Naive thymus-derived CD8-positive, alpha-beta T cell (primary cell): ENCODE measurements around the gene PET100. TPM values are rescaled to one million over a fixed set of nuclear protein-coding genes. Genes with fewer than 3 reads are reported as not detected.
A peak's percentile ranks its signal among the peaks of the same experiment; 100 is the strongest.

ENCODE experiments used
- ATAC-seq, 2 donors: fragments of 150-1000 bp; cut with Tn5 transposase in 1 of 2; sonication (Bioruptor Pico), chemical (Tn5 transposase) in 1 of 2; 1 replicate in 1 of 2; 2 replicates in 1 of 2; pipeline ENCODE4 v1.10.0; 2021; ENCODE audit warnings: mild to moderate bottlenecking in 2 of 2, moderate library complexity in 2 of 2
- POLR2A ChIA-PET: fragments of 350-600 bp; sonication (Branson Sonifier 250); formaldehyde crosslinking; loops from one replicate; lab custom pipeline; 2021; ENCODE audit warnings: antibody characterized with exemption; lab: Charles Lee
- DNase-seq, 10 donors: peaks; one replicate each; pipeline versions ENCODE4 v3.0.0 to v3.0.0-alpha.2; 2020 to 2022
- H3K27ac Mint-ChIP-seq, 10 donors: one replicate each; pipeline ENCODE4 v1.8.0; 2020 to 2022; ENCODE audit warnings: mild to moderate bottlenecking in 10 of 10, mixed read lengths in 10 of 10, moderate library complexity in 4 of 10, inconsistent platforms in 1 of 10
- H3K27me3 Mint-ChIP-seq, 5 donors: one replicate each; pipeline ENCODE4 v1.8.0; 2021 to 2022; ENCODE audit warnings: mixed read lengths in 5 of 5
- H3K36me3 Mint-ChIP-seq, 3 donors: one replicate each; pipeline ENCODE4 v1.8.0; 2020 to 2022; ENCODE audit warnings: mixed read lengths in 3 of 3, mild to moderate bottlenecking in 2 of 3, inconsistent platforms in 1 of 3
- H3K4me1 Mint-ChIP-seq, 4 donors: one replicate each; pipeline ENCODE4 v1.8.0; 2021 to 2022; ENCODE audit warnings: mixed read lengths in 4 of 4
- H3K4me3 Mint-ChIP-seq, 10 donors: one replicate each; pipeline ENCODE4 v1.8.0; 2020 to 2022; ENCODE audit warnings: mild to moderate bottlenecking in 10 of 10, mixed read lengths in 10 of 10, moderate library complexity in 6 of 10, inconsistent platforms in 1 of 10
- H3K9me3 Mint-ChIP-seq, 9 donors: one replicate each; pipeline ENCODE4 v1.8.0; 2020 to 2022; ENCODE audit warnings: mixed read lengths in 9 of 9, mild to moderate bottlenecking in 3 of 9, inconsistent platforms in 1 of 9, moderate library complexity in 1 of 9
- polyA plus RNA-seq, 3 donors: library from polyadenylated mRNA; unstranded; fragments of 300-500 nt; fragmentation: Illumina TruSeq; gene quantifications; one replicate each; pipeline ENCODE4 v1.2.3, GENCODE V29; 2021
- total RNA-seq, 8 experiments: library from RNA in 2 of 8; stranded (reverse) in 2 of 8; gene quantifications; one replicate each; pipeline ENCODE4 v1.2.3 and lab custom pipeline; 2021 to 2026

The PET100 gene
- total RNA-seq = 100 to 1,000 TPM; 124 to 128 TPM
- polyA plus RNA-seq = 100 to 1,000 TPM; 190 to 299 (median 289) TPM
- total RNA-seq (lab: John Stamatoyannopoulos, UW) = 5.3 to 17.7 (median 9.9) reads per million in 6 experiments

GRCh38 chr19:7629347-7630054 lies at the start of gene PET100, which contains the start of gene XAB2:
Gene PET100, plus strand, starts transcription at chr19:7629793. Its CDS starts 41 bp downstream, at chr19:7629834.
Gene XAB2, minus strand, starts transcription at chr19:7629545. Its CDS starts 18 bp downstream, at chr19:7629527.
- Mint-ChIP-seq H3K4me3 (peak within 1 kb of the TSS; percentile 92 to 99 (median 96)), H3K27me3 (no peaks in the 10 kb centered on the region), H3K9me3 (no peaks in the 10 kb centered on the region), H3K4me1 (peaks cover 24 to 50% (median 44%) of the 10 kb centered on the region in 4 donors), H3K27ac (peak within 1 kb of the TSS; percentile 96 to 100 (median 100)), H3K36me3 (peaks cover 0 to 17% (median 6%) of the 10 kb centered on the region in 3 donors)
- DNase-seq (peak; percentile 80 to 98 (median 95)), ATAC-seq (peak; percentile 98)
- POLR2A ChIA-PET = interaction anchor here (0.5 to 2.1 kb wide), 23 partner anchors 8 to 1257 kb away, joined by 3 to 8 read pairs (median 4); partner anchors contain the start of genes ALKBH7, ARHGEF18, MAP2K7 and PNPLA6

GRCh38 chr19:7582446-7582845 lies 47.1 kb upstream of the PET100 start:
- no peaks in the 10 kb centered on the region for H3K4me1 Mint-ChIP-seq
- H3K27ac Mint-ChIP-seq = no peak overlapping the region
- POLR2A ChIA-PET = no interaction called here
- H3K36me3 Mint-ChIP-seq = no peaks in the 10 kb centered on the region
- ATAC-seq = no peak
- no peak for DNase-seq
- peaks cover 0 to 9% (median under 1%) of the 10 kb centered on the region in 5 donors for H3K27me3 Mint-ChIP-seq
- no peak overlapping the region for H3K4me3 Mint-ChIP-seq
- no peaks in the 10 kb centered on the region for H3K9me3 Mint-ChIP-seq

- no peak for ATAC-seq
- POLR2A ChIA-PET = interaction anchor here (0.5 kb wide), 1 partner anchor 186 kb away, joined by 4 read pairs; no protein-coding TSS in a partner anchor
- DNase-seq = no peak
- no peaks in the 10 kb centered on the region for H3K9me3 Mint-ChIP-seq
- H3K4me1 Mint-ChIP-seq = peaks cover 0 to 2% (median 0%) of the 10 kb centered on the region in 4 donors
- peaks cover 0 to 20% (median 15%) of the 10 kb centered on the region in 5 donors for H3K27me3 Mint-ChIP-seq
- no peaks in the 10 kb centered on the region for H3K36me3 Mint-ChIP-seq
- H3K27ac Mint-ChIP-seq = no peak overlapping the region
- no peak overlapping the region for H3K4me3 Mint-ChIP-seq
Observed at GRCh38 chr19:7589822-7590221, 39.8 kb upstream of the PET100 start.

- ATAC-seq = no peak
- H3K9me3 Mint-ChIP-seq = no peaks in the 10 kb centered on the region
- H3K27ac Mint-ChIP-seq = no peak overlapping the region
Observed at GRCh38 chr19:7590256-7590655, 39.3 kb upstream of the PET100 start.

GRCh38 chr19:7595466-7596133 lies 34.0 kb upstream of the PET100 start, which contains the start of gene CAMSAP3:
Gene CAMSAP3, plus strand, starts transcription at chr19:7595863. Its CDS starts 140 bp downstream, at chr19:7596003.
- H3K27me3 Mint-ChIP-seq = peaks cover 13 to 51% (median 35%) of the 10 kb centered on the region in 5 donors
- peak; percentile 85 to 86 for ATAC-seq
- peak within 1 kb of the TSS in 1 of 10 donors; percentile 16 for H3K27ac Mint-ChIP-seq
- peaks cover 0 to 3% (median 0%) of the 10 kb centered on the region in 3 donors for H3K36me3 Mint-ChIP-seq
- H3K4me3 Mint-ChIP-seq = peak within 1 kb of the TSS; percentile 67 to 86 (median 79)
- POLR2A ChIA-PET = no interaction called here
- peak in 9 of 10 donors; percentile 24 to 70 (median 53) for DNase-seq
- H3K4me1 Mint-ChIP-seq = peaks cover 4 to 8% (median 6%) of the 10 kb centered on the region in 4 donors
- no peaks in the 10 kb centered on the region for H3K9me3 Mint-ChIP-seq

More at GRCh38 chr19:7590256-7590655, 39.3 kb upstream of the PET100 start:
- DNase-seq = no peak
- no peaks in the 10 kb centered on the region for H3K36me3 Mint-ChIP-seq
- POLR2A ChIA-PET = interaction anchor here (0.5 kb wide), 1 partner anchor 186 kb away, joined by 4 read pairs; no protein-coding TSS in a partner anchor
- peaks cover 0 to 4% (median 2%) of the 10 kb centered on the region in 4 donors for H3K4me1 Mint-ChIP-seq
- no peak overlapping the region for H3K4me3 Mint-ChIP-seq
- peaks cover 3 to 23% (median 18%) of the 10 kb centered on the region in 5 donors for H3K27me3 Mint-ChIP-seq

DNA sequence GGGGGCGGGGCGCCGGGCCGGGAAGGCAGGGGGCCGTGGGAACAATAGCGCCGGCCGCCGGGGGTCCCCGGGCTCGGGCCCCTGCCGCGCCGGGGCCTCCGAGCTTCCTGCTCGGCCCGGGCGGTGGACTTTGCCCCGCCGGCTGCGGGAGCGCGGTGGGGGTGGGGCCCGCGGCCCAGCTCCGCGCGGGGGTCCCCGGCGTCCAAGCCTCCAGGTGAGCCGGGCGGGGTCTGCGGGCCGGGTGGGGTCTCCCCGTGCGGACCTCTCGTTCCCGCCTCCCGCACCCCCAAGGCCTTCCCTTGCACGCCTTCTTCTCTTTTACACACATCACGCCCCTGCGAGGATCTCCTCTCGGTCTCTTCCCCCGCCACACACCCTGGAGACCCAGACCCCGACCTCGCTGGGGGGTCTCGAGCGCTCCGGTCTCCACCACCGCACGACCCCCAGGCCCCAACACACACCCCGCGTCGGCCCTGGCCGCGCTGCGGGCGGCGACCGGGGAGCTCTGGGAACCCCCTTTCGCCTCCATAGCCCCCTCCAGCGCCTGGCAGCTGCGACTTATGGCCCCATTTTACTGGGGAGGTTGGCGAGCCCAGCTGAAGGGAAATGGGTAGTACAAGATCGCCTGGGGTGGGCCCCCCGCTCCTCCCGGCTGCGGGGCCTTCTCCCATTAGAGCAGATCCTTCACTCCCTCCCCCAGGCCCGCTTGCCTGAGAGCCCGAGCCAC lies 33.2 kb upstream of the PET100 start:
- H3K27me3 Mint-ChIP-seq = peaks cover 13 to 51% (median 35%) of the 10 kb centered on the region in 5 donors
- ATAC-seq (peak; percentile 2 to 8), DNase-seq (peak in 1 of 10 donors; percentile 11)
- H3K4me1 Mint-ChIP-seq = peaks cover 4 to 8% (median 6%) of the 10 kb centered on the region in 4 donors
- peak overlapping the region; percentile 40 to 86 (median 68) for H3K4me3 Mint-ChIP-seq
- peaks cover 0 to 3% (median 0%) of the 10 kb centered on the region in 3 donors for H3K36me3 Mint-ChIP-seq
- H3K9me3 Mint-ChIP-seq = no peaks in the 10 kb centered on the region
- POLR2A ChIA-PET = interaction anchor here (1.4 kb wide), 1 partner anchor 31 kb away, joined by 3 read pairs; no protein-coding TSS in a partner anchor
- H3K27ac Mint-ChIP-seq = no peak overlapping the region

DNA sequence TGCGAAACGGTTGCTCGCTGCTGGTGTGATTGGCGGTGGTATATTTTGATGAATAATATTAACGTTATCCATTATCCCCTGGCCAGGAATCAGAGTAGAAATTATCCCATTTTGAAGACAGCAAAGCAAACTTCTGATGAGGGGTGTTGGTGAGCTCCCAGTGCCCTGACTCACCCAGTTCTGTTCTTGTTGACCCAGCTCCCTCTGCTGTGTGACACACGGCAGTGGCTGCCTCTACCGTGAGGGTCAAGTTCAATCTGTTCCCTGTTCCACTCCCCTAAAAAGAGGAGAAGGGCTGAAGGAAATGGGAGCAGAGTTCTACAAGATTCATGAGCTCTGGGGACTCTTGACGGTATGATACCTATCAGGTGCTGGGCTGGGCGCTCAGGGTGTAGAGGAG lies 31.9 kb upstream of the PET100 start:
- Mint-ChIP-seq H3K36me3 (peaks cover 0 to 3% (median 0%) of the 10 kb centered on the region in 3 donors), H3K4me3 (peak overlapping the region in 6 of 10 donors; percentile 10 to 56 (median 32))
- POLR2A ChIA-PET = interaction anchor here (0.9 kb wide), 1 partner anchor 228 kb away, joined by 8 read pairs; no protein-coding TSS in a partner anchor

DNA sequence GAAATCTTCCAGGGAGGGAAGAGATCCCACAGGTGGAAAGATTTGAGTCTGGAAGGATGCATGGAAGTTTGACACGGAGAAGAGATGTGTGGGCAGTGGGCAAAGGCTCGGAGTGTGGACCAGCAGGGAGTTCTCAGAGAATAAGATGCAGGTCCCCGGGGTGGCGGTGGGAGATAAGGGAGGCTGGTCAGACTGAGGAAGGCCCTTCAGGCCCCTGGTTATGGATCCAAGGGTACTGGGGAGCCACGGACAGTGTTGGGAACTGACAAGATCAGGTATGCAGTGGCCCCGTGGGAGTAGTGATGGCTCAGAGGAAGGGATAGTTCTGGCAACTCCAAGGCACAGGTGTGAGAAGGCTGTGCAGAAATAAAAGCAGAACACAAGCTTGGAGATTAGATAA lies 31.4 kb upstream of the PET100 start:
- Mint-ChIP-seq H3K4me3 (peak overlapping the region in 4 of 10 donors; percentile 10 to 48 (median 15)), H3K9me3 (no peaks in the 10 kb centered on the region), H3K36me3 (peaks cover 0 to 3% (median 0%) of the 10 kb centered on the region in 3 donors), H3K4me1 (peaks cover 4 to 10% (median 6%) of the 10 kb centered on the region in 4 donors), H3K27ac (no peak overlapping the region), H3K27me3 (peaks cover 18 to 60% (median 37%) of the 10 kb centered on the region in 5 donors)
- ATAC-seq = no peak
- no peak for DNase-seq
- POLR2A ChIA-PET = interaction anchor here (0.5 to 0.9 kb wide), 2 partner anchors 227 to 727 kb away, joined by 3 to 8 read pairs; no protein-coding TSS in a partner anchor

More for the DNA sequence above, 31.9 kb upstream of the PET100 start:
- Mint-ChIP-seq H3K4me1 (peaks cover 4 to 10% (median 6%) of the 10 kb centered on the region in 4 donors), H3K9me3 (no peaks in the 10 kb centered on the region), H3K27ac (peak overlapping the region in 1 of 10 donors; percentile 13), H3K27me3 (peaks cover 18 to 60% (median 37%) of the 10 kb centered on the region in 5 donors)
- ATAC-seq (no peak), DNase-seq (no peak)

- DNase-seq (no peak), ATAC-seq (no peak)
- POLR2A ChIA-PET = no interaction called here
- H3K4me3 Mint-ChIP-seq = no peak overlapping the region
- H3K27me3 Mint-ChIP-seq = peaks cover 16 to 55% (median 26%) of the 10 kb centered on the region in 5 donors
- no peak overlapping the region for H3K27ac Mint-ChIP-seq
- H3K4me1 Mint-ChIP-seq = peaks cover 0 to 14% (median 4%) of the 10 kb centered on the region in 4 donors
- H3K36me3 Mint-ChIP-seq = peaks cover 0 to 3% (median 0%) of the 10 kb centered on the region in 3 donors
- H3K9me3 Mint-ChIP-seq = no peaks in the 10 kb centered on the region
Observed at GRCh38 chr19:7600721-7601120, 28.9 kb upstream of the PET100 start.

DNA sequence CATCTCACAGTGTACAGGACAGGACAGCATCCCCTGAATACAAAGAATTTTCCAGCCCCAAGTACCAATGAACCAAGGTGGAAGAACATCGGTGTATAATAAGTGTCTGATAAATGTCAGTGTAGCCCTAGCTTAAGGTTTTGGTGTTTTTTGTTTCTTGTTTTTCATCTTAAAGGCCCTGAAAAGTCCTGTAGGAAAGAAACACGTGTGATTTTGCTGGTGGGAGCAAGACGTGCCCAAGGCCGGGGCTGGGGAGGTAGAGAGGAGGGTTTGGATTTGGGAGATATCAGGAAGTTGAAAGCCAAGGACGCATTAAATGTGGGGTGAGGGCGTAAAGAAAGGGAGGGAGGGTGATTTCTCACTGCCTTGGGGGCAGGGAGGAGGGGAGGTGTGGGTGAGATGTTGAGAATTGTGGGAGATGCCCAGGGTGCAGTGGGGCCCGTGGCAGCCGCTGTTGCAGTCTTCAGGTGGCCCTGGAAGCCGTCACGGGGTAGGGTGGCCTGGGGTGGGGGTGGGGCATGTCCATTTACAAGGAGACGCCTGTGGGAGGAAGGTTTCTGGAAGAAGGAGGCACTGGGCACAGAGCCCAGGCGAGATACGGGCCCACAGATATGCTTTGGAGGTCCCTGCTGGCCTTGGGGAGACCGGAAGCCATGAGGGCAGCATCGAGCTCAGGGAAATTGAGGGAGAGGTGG lies 27.2 kb upstream of the PET100 start:
- Mint-ChIP-seq H3K4me1 (peaks cover 0 to 12% (median 4%) of the 10 kb centered on the region in 4 donors), H3K27me3 (peaks cover 14 to 50% (median 20%) of the 10 kb centered on the region in 5 donors), H3K36me3 (peaks cover 0 to 3% (median 0%) of the 10 kb centered on the region in 3 donors), H3K9me3 (no peaks in the 10 kb centered on the region), H3K4me3 (no peak overlapping the region), H3K27ac (no peak overlapping the region)
- POLR2A ChIA-PET = no interaction called here
- no peak for DNase-seq
- no peak for ATAC-seq

DNA sequence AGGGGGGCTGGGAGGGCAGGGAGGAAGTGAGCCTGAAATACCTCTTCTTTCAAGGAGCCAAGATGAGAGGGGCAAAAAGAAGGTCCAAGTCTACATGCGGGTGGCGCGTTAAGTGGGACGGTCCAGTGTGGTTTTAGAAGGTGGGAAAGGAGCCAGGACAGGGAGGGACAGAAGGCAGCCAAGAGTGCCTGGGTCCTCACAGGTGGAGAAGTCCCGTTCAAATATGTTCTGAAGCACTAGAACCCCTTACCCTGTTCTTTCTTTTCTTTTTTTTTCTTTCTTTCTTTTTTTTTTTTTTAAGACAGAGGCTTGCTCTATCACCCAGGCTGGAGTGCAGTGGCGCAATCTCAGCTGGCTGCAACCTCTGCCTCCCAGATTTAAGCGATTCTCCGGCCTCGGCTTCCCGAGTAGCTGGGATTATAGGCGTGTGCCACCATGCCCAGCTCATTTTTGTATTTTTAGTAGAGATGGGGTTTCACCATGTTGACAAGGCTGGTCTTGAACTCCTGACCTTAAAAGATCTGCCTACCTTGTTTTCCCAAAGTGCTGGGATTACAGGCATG lies 26.6 kb upstream of the PET100 start:
- H3K9me3 Mint-ChIP-seq = no peaks in the 10 kb centered on the region
- DNase-seq = no peak
- H3K36me3 Mint-ChIP-seq = peaks cover 0 to 2% (median 0%) of the 10 kb centered on the region in 3 donors
- no peak overlapping the region for H3K27ac Mint-ChIP-seq
- H3K4me1 Mint-ChIP-seq = peaks cover 0 to 12% (median 4%) of the 10 kb centered on the region in 4 donors
- POLR2A ChIA-PET = no interaction called here
- H3K4me3 Mint-ChIP-seq = no peak overlapping the region
- peaks cover 12 to 44% (median 16%) of the 10 kb centered on the region in 5 donors for H3K27me3 Mint-ChIP-seq
- ATAC-seq = no peak
